Adrenal gland (tissue), 12 donors: ENCODE results near the gene MFAP2. TPM values are rescaled to one million over a fixed set of nuclear protein-coding genes. Genes with fewer than 3 reads are reported as not detected.

Experiments
- DNase-seq, 7 donors: peaks; one replicate each; pipeline ENCODE4 v3.0.0-alpha.2; 2019 to 2020
- H3K27ac ChIP-seq, 5 donors: fragments of 200-600 bp; sonication (generic) in 4 of 5; 1 replicate in 3 of 5; 2 replicates in 2 of 5; pipeline versions ENCODE4 v1.5.1 to v1.8.0; 2016 to 2020; ENCODE audit warnings: mild to moderate bottlenecking in 1 of 5
- H3K27me3 ChIP-seq: fragments of 200-600 bp; 2 replicates; pipeline ENCODE4 v1.8.0; 2021
- H3K36me3 ChIP-seq, 2 donors: fragments of 200-600 bp; replicated peaks in 1 of 2; 1 replicate in 1 of 2; 2 replicates in 1 of 2; pipeline versions ENCODE4 v1.5.1 to v1.8.0; 2018 to 2022
- H3K4me1 ChIP-seq, 2 donors: fragments of 200-600 bp; replicated peaks in 1 of 2; 1 replicate in 1 of 2; 2 replicates in 1 of 2; pipeline versions ENCODE4 v1.5.1 to v1.8.0; 2018 to 2021
- H3K4me3 ChIP-seq, 4 donors: fragments of 200-600 bp; sonication (generic) in 3 of 4; one replicate each; pipeline ENCODE4 v1.5.1; 2016 to 2018
- H3K9me3 ChIP-seq, 3 donors: fragments of 200-600 bp; sonication (generic) in 1 of 3; replicated peaks in 1 of 3; 1 replicate in 2 of 3; 2 replicates in 1 of 3; pipeline versions ENCODE4 v1.5.1 to v1.8.0; 2016 to 2021
- CTCF ChIP-seq, 6 experiments: fragments of 450-650 bp in 4 of 6; fragments of 200-600 bp in 2 of 6; sonication (generic) in 1 of 6; IDR thresholded peaks; 1 replicate in 5 of 6; 2 replicates in 1 of 6; pipeline versions ENCODE4 v1.5.1 to v1.8.0; 2016 to 2021; ENCODE audit warnings: antibody characterized with exemption in 6 of 6, mild to moderate bottlenecking in 2 of 6, moderate library complexity in 1 of 6
- POLR2A ChIP-seq, 2 donors: fragments of 450-650 bp; IDR thresholded peaks; one replicate each; pipeline ENCODE4 v1.6.1; 2017; ENCODE audit warnings: antibody characterized with exemption in 2 of 2, mild to moderate bottlenecking in 2 of 2, moderate library complexity in 1 of 2
- WGBS, 4 donors: extraction: QIAGEN DNeasy Blood & Tissue Kit in 2 of 4; methylation state at CpG; one replicate each; pipeline versions ENCODE4 v1.1.5 to v1.1.7; 2013 to 2017; 5-methylcytosine and 5-hydroxymethylcytosine counted together
- intact Hi-C, 2 donors: fragments of 100-400 bp; cut with DNase I; formaldehyde crosslinking; loops; one replicate each; pipeline versions ENCODE4 v1.14.1 to v1.15.0; 2022 to 2023
- polyA plus RNA-seq, 3 donors: library from polyadenylated mRNA; stranded (reverse); fragments of 200-250 nt in 2 of 3; fragments of 350-450 nt in 1 of 3; fragmentation: Illumina TruSeq in 1 of 3; extraction: RNeasy Lipid Tissue Mini Kit (QIAGEN cat#74804) in 1 of 3; gene quantifications; one replicate each; pipeline ENCODE4 v1.2.3, GENCODE V29; 2013 to 2014
- total RNA-seq, 9 donors: library from RNA; depleted of rRNA in 4 of 9; stranded (reverse); fragments of >200 nt in 4 of 9; fragments of 120-200 nt in 1 of 9; fragmentation: NEBNext Ultra II Directional in 1 of 9; extraction: Animal tissue kit (Norgen Biotek cat#: 25700) in 1 of 9; gene quantifications; one replicate each; pipeline versions ENCODE4 v1.1.0 to v1.2.4, GENCODE V29; 2013 to 2023
- donor health status: healthy with polysubstance abuse.
- donor health status: Bipolar disorder and iron deficiency.
- donor health status: DM: yes; HTN: yes; CAD: no.
- donor health status: DM: no; HTN: no; CAD: no.
- donor health status: DM: no; HTN: no; CAD: no.
- donor health status: DM: yes; HTN: yes; CAD: no.

The MFAP2 gene
- total and polyA plus RNA-seq, 12 donors = 0.79 to 17.7 (median 4.5) TPM

- Histone ChIP-seq H3K9me3 (no peaks in the 10 kb centered on the region), H3K36me3 (peaks cover 0 to 47% of the 10 kb centered on the region in 2 donors), H3K27ac (no peak overlapping the region), H3K4me3 (no peak overlapping the region), H3K27me3 (no peaks in the 10 kb centered on the region), H3K4me1 (no peaks in the 10 kb centered on the region)
- TF ChIP-seq CTCF (IDR thresholded peaks at IDR 0.05) (no peak), POLR2A (IDR thresholded peaks at IDR 0.05) (no peak)
- intact Hi-C loops = no loop called here
- DNase-seq = no peak
- 95 to 98% (median 97%) methylated on average over 9 to 14 of the region's 14 CpGs for WGBS, 4 donors
Observed at GRCh38 chr1:16996845-16997244, 16.4 kb upstream of the MFAP2 start.

- Histone ChIP-seq H3K27ac (no peak overlapping the region), H3K36me3 (peaks cover 0 to 55% of the 10 kb centered on the region in 2 donors), H3K9me3 (no peaks in the 10 kb centered on the region), H3K4me3 (no peak overlapping the region), H3K4me1 (no peaks in the 10 kb centered on the region), H3K27me3 (no peaks in the 10 kb centered on the region)
- DNase-seq = no peak
- TF ChIP-seq POLR2A (IDR thresholded peaks at IDR 0.05) (no peak), CTCF (IDR thresholded peaks at IDR 0.05) (no peak)
- intact Hi-C loops = no loop called here
- 92 to 100% (median 94%) methylated on average over 1 to 15 of the region's 15 CpGs for WGBS, 4 donors
Observed at GRCh38 chr1:16993521-16994038, 13.2 kb upstream of the MFAP2 start.

GRCh38 chr1:16992675-16993074 lies 12.3 kb upstream of the MFAP2 start:
- H3K36me3 ChIP-seq = peaks cover 0 to 53% of the 10 kb centered on the region in 2 donors
- no peaks in the 10 kb centered on the region for H3K27me3 ChIP-seq
- TF ChIP-seq POLR2A (IDR thresholded peaks at IDR 0.05) (no peak), CTCF (IDR thresholded peaks at IDR 0.05) (no peak)
- H3K27ac ChIP-seq = no peak overlapping the region
- H3K4me3 ChIP-seq = no peak overlapping the region
- DNase-seq = no peak
- no peaks in the 10 kb centered on the region for H3K9me3 ChIP-seq
- no peaks in the 10 kb centered on the region for H3K4me1 ChIP-seq
- 95 to 97% (median 95%) methylated on average over 7 to 9 of the region's 9 CpGs for WGBS, 4 donors
- intact Hi-C loops = no loop called here

- no peaks in the 10 kb centered on the region for H3K27me3 ChIP-seq
- no peak overlapping the region for H3K4me3 ChIP-seq
- no peaks in the 10 kb centered on the region for H3K9me3 ChIP-seq
- H3K27ac ChIP-seq = no peak overlapping the region
- DNase-seq = no peak
- no peak for TF ChIP-seq POLR2A (IDR thresholded peaks at IDR 0.05)
- no peak for TF ChIP-seq CTCF (IDR thresholded peaks at IDR 0.05)
- intact Hi-C loops = no loop called here
- no peaks in the 10 kb centered on the region for H3K4me1 ChIP-seq
- 92 to 98% (median 95%) methylated on average over 6 to 12 of the region's 12 CpGs for WGBS, 4 donors
- H3K36me3 ChIP-seq = peaks cover 0 to 58% of the 10 kb centered on the region in 2 donors
Observed at GRCh38 chr1:16992102-16992501, 11.7 kb upstream of the MFAP2 start.
